ENCODE results near the gene HEBP2. TPM values are rescaled to one million over a fixed set of nuclear protein-coding genes. Genes with fewer than 3 reads are reported as not detected.
"Not testable (repeated sequence)": the region's sequence is repeated elsewhere in the genome, so short reads cannot be mapped to it uniquely, and the experiment has no call there.

HEBP2 gene
- total RNA-seq, 3 donors from 2014 or later (not counting 1 experiment from before 2014, with no cell fraction given) = 14.2 to 18.6 (median 15.2) TPM

DNA sequence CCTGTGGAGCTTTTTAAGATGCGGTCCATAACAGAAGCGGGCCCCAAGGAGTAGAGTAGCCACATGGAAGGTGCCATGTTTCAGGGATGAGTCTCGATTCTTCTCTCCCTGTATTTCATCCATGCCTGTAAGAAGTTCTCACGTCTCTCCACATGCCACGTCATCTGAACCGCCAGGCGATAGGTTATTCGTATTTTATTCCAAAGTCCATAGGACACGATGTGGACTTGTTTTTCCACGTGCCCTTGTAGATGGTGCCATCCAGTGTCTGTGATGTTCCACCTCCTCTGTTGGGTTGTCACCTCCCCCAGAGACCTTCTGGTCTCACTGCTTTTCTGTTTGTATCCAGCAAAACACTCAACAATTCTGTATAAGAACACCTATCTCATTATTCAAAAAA is 17.6 kb downstream of the HEBP2 start:
- TF ChIP-seq CTCF (IDR thresholded peaks at IDR 0.05) = no peak
- no peaks in the 10 kb centered on the region for H3K9me3 Mint-ChIP-seq
- no peak for ATAC-seq
- H3K27me3 Mint-ChIP-seq (ENCODE audit: low read depth in 2 of 2) = peaks cover 0 to 3% of the 10 kb centered on the region in 2 donors
- peaks cover 0 to 5% of the 10 kb centered on the region in 2 donors for H3K4me1 Mint-ChIP-seq
- no peaks in the 10 kb centered on the region for H3K9me3 ChIP-seq (ENCODE audit: control insufficient read depth, insufficient read depth, low read length)
- no peak for DNase-seq
- peaks cover 6% of the 10 kb centered on the region for H3K36me3 ChIP-seq (ENCODE audit: control insufficient read depth, insufficient read depth, low read length)
- WGBS (ENCODE audit: insufficient coverage) = 95% methylated on average over 10 of the region's 10 CpGs
- intact Hi-C loops (cut with micrococcal nuclease) = no loop called here
- no peak overlapping the region for H3K27ac ChIP-seq (ENCODE audit: low read length)
- H3K36me3 Mint-ChIP-seq = no peaks in the 10 kb centered on the region
- no peak overlapping the region for H3K4me3 ChIP-seq (ENCODE audit: low read length)
- no peak overlapping the region for H3K4me3 Mint-ChIP-seq
- no peak overlapping the region for H3K27ac Mint-ChIP-seq
- no peaks in the 10 kb centered on the region for H3K4me1 ChIP-seq (ENCODE audit: control insufficient read depth, insufficient read depth, low read length)
- no peaks in the 10 kb centered on the region for H3K27me3 ChIP-seq (ENCODE audit: control insufficient read depth, insufficient read depth, low read length)

GRCh38 chr6:138422861-138423260 is 18.8 kb downstream of the HEBP2 start:
- Mint-ChIP-seq H3K4me3 (no peak overlapping the region), H3K27me3 (ENCODE audit: low read depth in 2 of 2) (peaks cover 0 to 3% of the 10 kb centered on the region in 2 donors)
- no peak overlapping the region for H3K27ac ChIP-seq (ENCODE audit: low read length)

DNA sequence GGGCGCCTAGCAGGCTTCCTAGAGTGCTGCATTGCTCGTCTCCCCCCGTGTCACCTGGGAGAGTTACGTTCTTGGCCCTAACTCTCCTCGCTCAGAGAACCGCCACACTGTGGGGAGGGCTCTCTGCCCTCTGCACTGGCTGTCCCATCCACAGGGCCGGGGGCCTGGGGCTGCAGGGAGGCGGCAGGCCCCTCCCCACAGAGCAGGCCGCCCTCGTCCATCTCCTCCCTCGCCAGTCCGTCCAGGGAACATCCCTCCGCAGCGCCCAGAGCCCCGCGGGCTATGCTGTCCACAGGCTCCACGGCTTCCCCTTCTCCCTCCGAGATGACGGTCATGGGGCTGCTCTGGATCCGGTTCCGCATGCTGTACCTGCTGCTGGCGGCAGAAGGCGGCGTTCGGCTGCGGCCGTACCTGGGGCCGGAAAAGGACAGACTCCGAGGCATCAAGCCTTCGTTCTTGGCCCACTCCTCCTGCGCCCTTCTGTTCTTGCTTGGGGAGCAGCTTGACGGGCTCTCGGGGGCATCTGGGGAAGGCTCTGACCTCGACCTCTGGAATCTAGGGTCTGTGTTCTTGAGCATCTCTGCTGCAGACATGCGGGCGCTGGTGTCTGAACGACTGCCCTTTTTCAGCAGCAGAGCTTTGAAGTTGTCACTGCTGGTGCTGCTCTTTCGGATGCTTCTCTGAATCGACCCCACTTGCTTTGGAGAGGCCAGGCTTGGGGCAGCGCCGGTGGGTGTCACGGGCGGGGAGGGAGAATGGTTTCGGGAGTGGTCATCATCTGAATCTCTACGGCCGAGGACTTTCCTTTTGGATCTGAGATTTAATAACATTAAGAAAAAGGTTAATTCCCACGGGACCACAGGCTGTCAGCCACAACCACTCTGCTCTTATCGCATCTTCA is 20.2 kb downstream of the HEBP2 start:
- H3K9me3 Mint-ChIP-seq = no peaks in the 10 kb centered on the region
- H3K4me1 Mint-ChIP-seq = peaks cover 0 to 5% of the 10 kb centered on the region in 2 donors
- H3K27me3 Mint-ChIP-seq (ENCODE audit: low read depth in 2 of 2) = peaks cover 3 to 7% of the 10 kb centered on the region in 2 donors
- no peak overlapping the region for H3K4me3 ChIP-seq (ENCODE audit: low read length)
- no peak overlapping the region for H3K27ac ChIP-seq (ENCODE audit: low read length)
- DNase-seq = no peak
- no peaks in the 10 kb centered on the region for H3K9me3 ChIP-seq (ENCODE audit: control insufficient read depth, insufficient read depth, low read length)
- no peaks in the 10 kb centered on the region for H3K36me3 Mint-ChIP-seq
- no peaks in the 10 kb centered on the region for H3K27me3 ChIP-seq (ENCODE audit: control insufficient read depth, insufficient read depth, low read length)
- intact Hi-C loops (cut with micrococcal nuclease) = no loop called here
- WGBS (ENCODE audit: insufficient coverage) = 93% methylated on average over 48 of the region's 48 CpGs
- no peaks in the 10 kb centered on the region for H3K36me3 ChIP-seq (ENCODE audit: control insufficient read depth, insufficient read depth, low read length)
- no peak for ATAC-seq
- TF ChIP-seq CTCF (IDR thresholded peaks at IDR 0.05) = no peak
- H3K4me1 ChIP-seq (ENCODE audit: control insufficient read depth, insufficient read depth, low read length) = no peaks in the 10 kb centered on the region
- H3K27ac Mint-ChIP-seq = no peak overlapping the region
- H3K4me3 Mint-ChIP-seq = no peak overlapping the region

More at GRCh38 chr6:138422861-138423260, 18.8 kb downstream of the HEBP2 start:
- Mint-ChIP-seq H3K9me3 (no peaks in the 10 kb centered on the region), H3K36me3 (no peaks in the 10 kb centered on the region), H3K4me1 (peaks cover 0 to 5% of the 10 kb centered on the region in 2 donors), H3K27ac (no peak overlapping the region)
- H3K9me3 ChIP-seq (ENCODE audit: control insufficient read depth, insufficient read depth, low read length) = no peaks in the 10 kb centered on the region
- no peak for TF ChIP-seq CTCF (IDR thresholded peaks at IDR 0.05)
- ATAC-seq = no peak
- H3K4me1 ChIP-seq (ENCODE audit: control insufficient read depth, insufficient read depth, low read length) = no peaks in the 10 kb centered on the region
- H3K27me3 ChIP-seq (ENCODE audit: control insufficient read depth, insufficient read depth, low read length) = no peaks in the 10 kb centered on the region
- no peaks in the 10 kb centered on the region for H3K36me3 ChIP-seq (ENCODE audit: control insufficient read depth, insufficient read depth, low read length)
- DNase-seq = no peak
- intact Hi-C loops (cut with micrococcal nuclease) = no loop called here
- H3K4me3 ChIP-seq (ENCODE audit: low read length) = no peak overlapping the region

GRCh38 chr6:138425256-138425655 is 21.2 kb downstream of the HEBP2 start:
- H3K4me3 Mint-ChIP-seq; H3K4me1 ChIP-seq (ENCODE audit: control insufficient read depth, insufficient read depth, low read length); H3K4me3 ChIP-seq (ENCODE audit: low read length); intact Hi-C loops (cut with micrococcal nuclease); H3K27me3 ChIP-seq (ENCODE audit: control insufficient read depth, insufficient read depth, low read length); ATAC-seq; H3K9me3 Mint-ChIP-seq; DNase-seq; H3K27ac Mint-ChIP-seq; H3K9me3 ChIP-seq (ENCODE audit: control insufficient read depth, insufficient read depth, low read length); H3K36me3 ChIP-seq (ENCODE audit: control insufficient read depth, insufficient read depth, low read length); H3K36me3 Mint-ChIP-seq; H3K4me1 Mint-ChIP-seq; H3K27ac ChIP-seq (ENCODE audit: low read length); H3K27me3 Mint-ChIP-seq (ENCODE audit: low read depth in 2 of 2): not testable (repeated sequence)
- WGBS (ENCODE audit: insufficient coverage) = 89% methylated on average over 7 of the region's 7 CpGs
